GM21367 (cell line): Measurements from ENCODE around the gene SGSM2.

Source experiments
- ATAC-seq: cut with Tn5 transposase; IDR thresholded peaks from one replicate; pipeline ENCODE4 v1.9.1; 2021; ENCODE audit not compliant: unreplicated experiment

The SGSM2 gene

DNA sequence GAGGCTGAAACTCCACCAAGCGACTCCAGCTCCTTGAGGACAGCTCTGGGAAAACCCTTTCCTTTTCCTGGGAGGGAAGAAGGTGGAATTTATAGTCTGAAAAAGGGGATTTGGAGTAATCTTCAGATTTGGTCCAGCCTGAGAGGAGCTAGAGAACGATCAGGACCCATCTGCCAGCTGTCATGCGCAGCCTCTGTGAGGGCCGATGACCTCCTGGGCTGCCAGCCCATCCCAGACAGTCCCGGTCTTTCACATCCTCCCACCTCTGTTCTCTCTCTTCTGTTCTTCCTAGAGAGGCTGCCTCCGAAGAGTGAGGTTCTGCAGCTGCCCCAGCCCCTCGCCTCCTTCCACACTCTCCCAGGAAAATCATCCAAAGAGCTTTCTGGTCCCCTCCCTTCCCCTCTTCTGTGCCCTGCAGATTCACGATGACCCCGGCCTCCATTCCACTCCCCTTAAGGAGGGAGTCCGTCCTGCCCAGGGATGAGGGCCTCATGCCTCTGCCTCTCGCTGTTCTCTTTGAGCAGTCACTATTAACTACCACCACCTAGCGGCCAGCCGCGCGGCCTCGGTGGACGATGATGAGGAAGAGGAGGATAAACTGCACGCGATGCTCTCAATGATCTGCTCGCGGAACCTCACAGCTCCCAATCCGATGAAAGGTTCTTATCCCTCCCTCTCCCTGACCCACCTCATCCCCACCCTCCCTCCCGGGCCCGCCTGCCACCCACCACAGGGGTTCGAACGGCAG, 29.6 kb downstream of the SGSM2 start:
- ATAC-seq: no peak

DNA sequence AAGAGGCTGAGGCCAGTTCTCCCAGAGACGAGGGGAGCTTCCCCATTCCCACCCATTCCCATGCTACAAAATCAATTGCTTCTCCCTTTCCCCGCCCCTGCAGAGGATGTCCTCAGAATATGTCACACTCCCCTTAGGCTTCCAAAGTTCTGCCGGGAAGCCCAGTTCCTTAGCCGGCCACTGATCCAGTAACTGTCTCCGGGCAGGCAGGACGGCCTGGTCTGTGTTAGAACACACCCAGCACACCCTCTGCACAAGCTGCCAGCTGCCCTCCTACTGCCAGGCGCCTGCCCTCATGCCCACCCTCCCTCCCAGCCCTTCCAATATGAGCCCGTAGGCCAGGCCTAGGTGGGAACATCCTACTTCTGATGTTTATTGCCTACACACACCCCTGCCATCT, 31.1 kb downstream of the SGSM2 start:
- no peak for ATAC-seq

DNA sequence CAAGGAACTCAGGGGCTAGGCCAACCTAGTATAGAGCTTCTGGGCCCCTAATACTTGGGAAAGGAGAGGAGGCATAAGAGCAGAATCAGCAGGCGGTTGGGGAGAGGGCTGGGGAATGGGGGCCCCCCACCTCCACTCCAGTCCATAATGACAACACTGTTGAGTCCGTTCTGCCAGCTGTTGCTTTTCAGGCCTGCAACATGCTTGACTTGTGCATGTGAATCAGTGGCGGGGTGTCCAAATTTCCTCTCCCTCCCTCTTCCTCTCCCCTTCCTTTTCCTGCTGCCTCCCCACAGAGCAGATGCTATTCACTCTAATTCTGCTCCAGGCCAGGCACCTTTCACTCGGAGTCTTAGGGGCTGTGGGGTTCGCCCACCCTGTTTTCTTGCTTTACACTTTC, 31.7 kb downstream of the SGSM2 start:
- ATAC-seq: no peak

DNA sequence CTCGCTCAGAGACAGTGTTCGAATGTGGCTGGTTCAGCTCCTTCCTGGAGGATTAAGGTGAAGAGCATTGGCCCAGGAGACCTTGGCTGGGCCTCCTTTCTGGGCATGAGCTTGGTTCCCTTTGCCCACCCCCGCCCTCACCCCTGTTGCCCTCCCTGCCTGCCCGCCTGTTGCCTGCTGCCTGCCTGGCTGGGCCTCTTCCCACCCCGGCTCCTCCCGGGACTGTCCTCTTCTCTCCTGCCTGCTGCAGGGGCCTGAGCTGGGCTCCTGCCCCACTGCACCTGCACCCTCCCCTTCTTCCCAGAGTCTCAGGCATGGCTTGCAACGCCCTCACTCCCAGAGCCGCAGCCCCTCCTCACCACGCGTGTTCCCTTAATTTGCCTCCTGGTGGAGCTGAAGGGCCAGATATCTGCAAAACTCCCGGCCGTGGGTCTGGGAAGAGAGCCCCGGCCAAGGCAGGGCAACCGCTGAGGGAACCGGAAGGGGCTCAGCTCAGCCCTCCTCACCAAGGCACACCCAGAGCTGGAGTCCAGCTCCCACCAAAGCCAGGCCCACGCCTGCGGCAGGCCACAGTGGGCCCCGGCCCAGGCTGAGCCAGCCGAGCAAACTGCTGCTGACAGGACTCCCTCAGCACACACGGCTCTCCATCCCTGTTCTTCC, 32.4 kb downstream of the SGSM2 start:
- no peak for ATAC-seq

DNA sequence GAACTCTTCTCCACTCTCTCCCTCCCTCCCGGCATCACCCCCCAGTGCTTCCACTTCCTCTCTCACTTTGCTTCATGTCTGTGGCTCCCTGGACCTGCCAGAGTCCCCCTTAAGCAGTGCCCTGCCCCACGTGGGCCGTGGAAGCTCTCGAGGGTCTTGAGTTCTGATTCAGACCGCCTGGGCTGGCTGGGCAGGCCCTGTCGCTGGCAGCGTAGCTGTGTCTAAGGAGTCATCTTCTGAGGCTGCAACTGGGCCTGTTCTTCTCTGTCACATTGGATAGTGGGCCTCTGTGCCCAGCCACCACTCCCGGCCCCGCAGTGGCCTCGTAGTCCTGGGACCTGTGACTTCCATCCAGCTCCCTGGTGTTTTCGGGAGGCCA, 32.9 kb downstream of the SGSM2 start:
- ATAC-seq: no peak

DNA sequence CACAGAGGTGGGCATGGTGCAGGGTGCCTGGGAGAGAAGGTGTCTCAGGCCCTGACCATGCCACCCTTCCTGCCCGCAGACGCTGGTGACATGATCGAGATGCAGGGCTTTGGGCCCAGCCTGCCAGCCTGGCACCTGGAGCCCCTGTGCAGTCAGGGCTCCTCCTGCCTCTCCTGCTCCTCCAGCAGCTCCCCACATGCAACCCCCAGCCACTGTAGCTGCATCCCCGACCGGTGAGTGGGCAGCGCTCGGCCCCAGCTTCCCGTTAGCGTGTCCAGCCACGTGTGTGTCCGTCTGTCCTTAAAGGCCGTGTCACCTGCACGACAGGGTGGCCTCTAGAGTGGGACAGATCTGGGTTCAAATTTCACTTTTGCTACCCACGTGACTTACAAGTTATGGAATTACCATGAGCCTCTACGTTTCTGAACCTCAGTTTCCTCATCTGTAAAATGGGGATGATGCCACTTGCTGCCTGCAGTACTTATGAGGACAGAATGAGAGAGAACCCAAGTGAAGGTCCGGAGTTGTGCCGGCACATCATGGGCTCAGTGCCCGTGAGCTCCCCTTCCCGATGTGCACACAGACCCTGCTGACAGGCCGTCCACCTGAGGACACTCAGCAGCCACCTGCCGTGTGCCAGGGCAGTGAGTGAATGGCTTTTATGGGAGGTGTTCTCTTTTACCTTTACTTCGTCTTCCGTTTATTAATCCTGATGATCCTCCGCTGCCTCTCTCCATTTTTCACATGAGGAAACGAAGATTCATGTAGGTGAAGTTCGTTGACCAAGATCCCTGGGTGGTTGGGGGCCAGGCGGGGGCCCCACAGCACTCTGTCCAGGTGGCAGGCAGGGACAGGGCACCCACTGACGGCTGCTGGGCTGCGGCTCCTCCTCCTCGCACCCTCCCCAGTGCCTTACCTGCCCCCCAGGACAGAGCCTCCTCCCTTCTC, 34.2 kb downstream of the SGSM2 start:
- no peak for ATAC-seq

DNA sequence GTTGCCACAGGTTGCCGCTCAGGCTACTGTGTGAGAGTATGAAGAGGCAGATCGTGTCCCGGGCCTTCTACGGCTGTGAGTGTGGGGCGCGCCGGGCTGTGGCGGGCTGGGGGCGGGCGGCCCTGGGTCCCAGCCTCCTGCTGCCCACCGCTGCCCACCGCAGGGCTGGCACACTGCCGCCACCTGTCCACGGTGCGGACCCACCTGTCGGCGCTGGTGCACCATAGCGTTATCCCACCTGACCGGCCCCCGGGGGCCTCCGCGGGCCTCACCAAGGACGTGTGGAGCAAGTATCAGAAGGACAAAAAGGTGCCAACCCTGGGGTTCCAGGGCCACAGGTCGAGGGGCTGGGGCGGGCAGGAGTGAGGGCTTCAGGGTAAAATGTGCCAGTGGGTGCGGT, 34.9 kb downstream of the SGSM2 start:
- no peak for ATAC-seq

DNA sequence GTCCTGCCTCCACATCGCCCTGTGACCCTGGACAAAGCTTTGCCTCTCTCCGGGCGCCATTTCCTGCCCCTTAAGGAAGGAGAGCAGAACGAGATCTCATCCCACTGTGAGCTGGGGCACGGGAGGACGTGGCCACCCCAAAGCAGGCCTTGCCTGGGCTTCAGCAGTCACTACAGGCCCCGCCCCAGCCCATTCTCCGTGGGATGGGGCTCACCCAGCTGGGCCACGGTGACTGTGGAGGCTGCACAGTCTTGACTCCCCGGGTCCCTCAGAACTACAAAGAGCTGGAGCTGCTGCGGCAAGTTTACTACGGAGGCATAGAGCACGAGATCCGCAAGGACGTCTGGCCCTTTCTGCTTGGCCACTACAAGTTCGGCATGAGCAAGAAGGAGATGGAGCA, 35.4 kb downstream of the SGSM2 start:
- ATAC-seq: no peak

DNA sequence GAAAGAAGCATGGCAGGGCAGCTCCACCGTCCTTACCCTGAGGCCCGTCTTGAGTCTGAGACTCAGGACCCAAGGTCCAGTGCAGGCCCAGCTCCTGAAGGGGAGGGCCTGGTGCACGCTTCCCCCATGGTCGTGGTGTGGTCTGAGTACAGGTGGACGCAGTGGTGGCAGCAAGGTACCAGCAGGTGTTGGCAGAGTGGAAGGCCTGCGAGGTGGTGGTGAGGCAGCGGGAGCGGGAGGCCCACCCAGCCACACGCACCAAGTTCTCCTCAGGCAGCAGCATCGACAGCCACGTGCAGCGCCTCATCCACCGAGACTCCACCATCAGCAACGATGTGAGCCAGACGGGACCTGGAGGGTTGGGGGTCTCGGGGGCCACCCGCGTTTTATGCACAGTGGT, 35.9 kb downstream of the SGSM2 start:
- no peak for ATAC-seq

DNA sequence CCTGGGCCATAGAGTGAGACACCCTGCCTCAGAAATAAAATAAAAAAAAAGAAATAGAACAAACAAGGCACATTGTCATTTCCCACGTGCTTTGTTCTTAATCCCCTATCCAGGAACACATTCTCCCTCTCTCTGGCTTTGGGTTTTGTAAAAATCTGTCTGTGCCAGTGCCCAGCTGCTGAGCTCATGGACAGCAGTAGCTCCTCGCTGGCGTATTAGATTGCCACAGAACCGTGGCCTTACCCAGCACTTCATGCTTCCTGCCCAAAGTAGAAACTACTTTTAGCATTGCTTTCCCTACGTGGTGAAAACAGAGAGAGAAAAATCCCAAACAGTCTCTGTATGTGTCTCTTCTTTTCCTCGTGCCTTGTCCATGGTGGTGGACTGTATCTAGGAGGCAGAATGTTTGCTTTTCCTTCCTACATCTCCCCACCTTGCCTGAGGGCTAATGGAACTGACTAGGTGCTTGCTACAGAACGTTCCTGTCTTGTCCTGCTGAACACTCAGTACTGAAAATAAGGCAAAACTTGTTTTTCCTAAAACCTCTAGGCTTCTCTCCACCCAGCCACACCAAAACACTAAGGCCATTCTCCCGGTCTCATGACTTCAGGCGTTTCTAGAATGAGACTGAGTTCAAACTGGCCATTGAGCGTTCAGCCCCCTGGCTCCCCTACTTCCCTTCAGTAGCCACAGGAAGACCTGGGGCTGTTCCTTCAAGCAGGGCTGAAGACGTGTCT, 37.4 kb downstream of the SGSM2 start:
- no peak for ATAC-seq

DNA sequence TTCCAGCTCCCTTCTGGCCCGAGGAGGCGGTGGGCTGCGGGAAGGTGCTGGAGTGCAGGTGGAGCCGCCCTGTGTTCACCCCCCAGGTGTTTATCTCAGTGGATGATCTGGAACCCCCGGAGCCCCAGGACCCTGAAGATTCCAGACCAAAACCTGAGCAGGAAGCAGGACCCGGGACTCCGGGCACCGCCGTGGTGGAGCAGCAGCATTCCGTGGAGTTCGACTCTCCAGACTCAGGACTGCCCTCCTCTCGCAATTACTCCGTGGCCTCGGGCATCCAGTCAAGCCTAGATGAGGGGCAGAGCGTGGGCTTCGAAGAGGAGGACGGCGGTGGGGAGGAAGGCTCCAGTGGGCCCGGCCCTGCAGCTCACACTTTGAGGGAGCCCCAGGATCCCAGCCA, 38.1 kb downstream of the SGSM2 start:
- ATAC-seq: no peak

DNA sequence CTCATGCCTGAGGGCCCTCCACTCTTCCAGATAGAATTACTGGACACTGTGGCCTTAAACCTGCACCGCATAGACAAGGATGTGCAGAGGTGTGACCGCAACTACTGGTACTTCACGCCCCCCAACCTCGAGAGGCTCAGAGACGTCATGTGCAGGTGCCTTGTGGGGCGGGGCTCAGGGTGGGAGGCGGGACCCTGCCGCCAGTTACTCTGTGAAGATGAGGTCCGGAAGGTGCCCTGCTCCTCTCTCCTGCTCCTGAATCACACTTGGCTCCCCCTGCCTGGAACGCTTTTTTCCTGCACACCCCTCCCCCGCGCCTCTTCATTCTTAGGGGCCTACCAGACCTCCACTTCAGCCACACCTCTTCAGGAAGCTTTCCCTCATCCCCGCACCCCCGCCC, 38.8 kb downstream of the SGSM2 start:
- no peak for ATAC-seq

DNA sequence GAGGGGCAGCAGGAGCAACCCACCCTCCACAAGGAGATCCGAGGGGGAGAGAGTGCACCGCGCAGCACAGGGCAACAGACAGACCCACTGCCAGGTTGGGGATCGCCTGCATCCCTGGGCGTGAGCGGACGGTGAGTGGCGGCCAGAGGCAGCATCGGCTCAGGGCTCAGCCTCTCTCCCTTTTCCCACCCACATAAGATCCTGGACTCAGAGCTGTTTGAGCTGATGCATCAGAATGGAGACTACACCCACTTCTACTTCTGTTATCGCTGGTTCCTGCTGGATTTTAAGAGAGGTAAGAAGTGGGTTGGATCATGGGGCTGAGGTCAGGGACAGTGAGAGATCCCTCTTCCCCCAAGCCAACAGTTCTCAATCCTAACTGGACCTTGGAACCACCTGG, 40.4 kb downstream of the SGSM2 start:
- no peak for ATAC-seq

DNA sequence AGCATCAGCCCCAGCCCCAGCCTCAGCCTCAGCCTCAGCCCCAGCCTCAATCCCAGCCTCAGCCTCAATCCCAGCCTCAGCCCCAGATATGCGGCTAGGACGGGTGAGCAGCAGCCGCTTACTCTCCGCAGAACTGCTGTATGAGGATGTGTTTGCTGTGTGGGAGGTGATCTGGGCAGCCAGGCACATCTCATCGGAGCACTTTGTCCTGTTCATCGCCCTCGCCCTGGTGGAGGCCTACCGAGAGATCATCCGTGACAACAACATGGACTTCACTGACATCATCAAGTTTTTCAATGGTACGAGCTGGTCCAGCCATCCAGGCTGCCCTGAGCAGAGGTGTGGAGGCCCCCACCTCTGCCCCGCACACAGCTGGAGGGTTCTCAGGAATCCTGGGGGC, 41.6 kb downstream of the SGSM2 start:
- no peak for ATAC-seq

DNA sequence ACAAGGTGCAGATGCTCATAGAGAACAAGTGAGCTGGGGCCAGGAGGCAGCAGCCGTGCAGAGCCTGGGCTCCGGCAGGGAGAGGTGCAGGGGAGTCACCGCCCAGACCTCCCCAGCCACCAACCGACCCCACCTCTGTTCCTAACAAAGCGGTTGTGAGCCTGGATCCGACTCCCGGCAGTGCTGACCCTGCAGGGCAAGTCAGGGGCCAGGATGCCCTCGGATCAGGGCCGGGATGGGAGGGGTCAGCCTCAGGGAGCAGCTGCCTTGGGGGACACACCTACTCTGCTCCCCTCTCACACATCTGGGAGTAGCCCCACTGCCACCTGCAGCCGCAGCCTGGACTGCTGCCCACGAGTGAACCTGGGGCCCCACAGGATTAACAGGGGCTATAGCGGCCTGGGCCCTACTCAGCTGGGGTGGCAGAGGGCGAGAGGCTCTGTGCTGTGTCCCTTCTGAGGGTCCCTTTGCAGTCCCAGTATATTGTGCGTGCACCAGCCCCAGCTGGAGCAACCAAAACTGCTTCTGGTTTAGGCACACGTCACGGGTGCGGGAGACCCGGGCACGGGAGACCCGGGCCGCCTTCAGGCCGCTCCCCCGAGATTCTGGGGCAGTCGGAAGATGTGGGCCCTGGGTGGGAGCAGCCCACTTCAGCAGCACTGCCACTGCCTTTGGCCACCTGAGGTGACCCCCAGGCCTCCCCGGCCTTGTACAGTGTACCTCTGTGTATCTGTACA, 42.4 kb downstream of the SGSM2 start:
- ATAC-seq: no peak

DNA sequence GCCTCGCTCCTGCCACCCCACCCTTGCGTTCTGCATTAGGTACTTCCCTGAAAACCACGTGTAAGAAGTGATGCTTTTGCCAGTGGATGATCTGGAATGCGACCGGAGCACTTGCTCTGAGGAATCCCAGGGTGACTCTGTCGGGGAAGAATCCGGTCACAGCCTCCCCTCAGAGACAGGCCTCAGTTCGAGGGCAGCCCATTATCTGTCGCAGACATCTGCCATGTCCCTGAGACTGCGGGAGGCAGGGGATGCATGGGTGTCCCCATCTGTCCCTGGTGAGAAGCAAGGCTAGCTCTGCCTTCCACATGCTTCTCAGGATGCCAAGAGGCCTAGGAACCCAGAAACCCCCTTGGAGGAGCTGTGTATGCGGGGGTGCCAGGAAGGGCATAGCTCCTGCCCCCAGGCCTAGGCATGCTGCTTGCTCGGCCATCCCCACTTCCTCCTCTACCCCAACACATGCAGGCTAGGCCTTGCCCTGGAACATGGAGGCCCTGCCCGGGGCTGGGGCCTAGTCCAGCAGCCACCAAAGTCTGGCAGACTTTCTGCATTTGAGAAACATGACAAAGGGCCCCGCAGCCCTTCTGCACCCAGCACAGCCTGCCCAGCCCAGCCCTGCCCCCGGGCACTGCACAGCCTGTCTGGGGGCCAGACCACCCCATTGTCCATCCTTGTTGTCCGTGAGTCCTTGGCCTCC, 43.1 kb downstream of the SGSM2 start:
- ATAC-seq: no peak

DNA sequence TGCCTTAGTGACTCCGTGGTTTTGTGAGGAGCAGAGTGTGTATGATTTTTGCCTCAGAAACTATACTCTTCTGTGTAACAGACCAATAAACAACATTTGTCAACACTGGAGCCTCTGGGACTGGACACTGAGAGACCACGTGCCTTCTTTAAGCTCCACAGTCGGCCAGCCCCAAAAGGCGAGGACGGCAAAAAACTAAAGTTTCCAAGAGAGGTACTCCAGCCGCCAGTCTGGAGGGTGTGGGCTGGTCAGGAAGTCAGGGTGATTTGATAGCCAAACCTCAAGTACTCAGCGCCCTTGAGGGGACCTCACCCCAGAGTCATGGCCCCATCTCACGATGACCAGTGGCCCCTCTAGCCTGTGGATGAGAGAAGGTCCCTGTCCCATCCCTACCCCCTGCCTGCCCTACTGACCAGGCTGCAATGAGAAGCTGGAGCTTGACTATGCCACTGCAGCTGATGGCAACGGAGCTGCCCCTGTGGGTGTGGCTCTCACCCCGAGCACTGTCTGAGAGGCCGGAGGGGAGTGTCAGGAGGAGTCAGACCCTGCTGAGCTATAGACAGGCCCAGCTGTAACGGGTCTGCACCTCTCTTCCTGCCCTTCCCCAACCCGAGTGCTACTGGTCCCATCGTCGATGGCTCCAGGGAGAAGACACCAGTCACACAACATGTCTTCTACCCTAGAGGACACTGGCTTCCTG, 43.8 kb downstream of the SGSM2 start:
- ATAC-seq: no peak

DNA sequence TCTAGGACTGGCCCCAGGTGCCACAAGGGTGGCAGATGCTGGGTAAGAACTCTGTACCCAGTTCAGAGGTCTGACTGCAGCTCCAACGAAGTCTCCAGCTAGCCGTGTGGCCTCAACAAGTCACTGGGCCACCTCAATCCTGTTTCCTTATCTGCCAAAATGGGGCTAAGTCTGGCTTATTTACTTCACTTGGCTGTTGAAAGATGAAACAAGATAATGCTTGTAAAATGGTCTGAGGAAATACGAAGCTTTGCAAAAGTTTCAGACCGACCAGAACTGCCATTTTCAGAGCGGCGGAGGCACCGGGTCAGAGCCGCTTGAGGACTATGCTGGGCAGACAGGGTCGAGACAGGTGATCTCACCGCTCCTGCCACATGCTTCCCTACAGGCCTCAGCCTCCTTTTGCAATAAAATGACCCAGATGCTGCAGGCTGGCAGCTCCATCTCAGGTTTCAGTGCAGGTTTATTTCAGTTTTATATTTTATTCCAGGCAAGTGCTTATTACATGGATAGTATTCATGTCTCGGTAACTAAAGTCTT, 46.4 kb downstream of the SGSM2 start:
- no peak for ATAC-seq
